ENCODE data around the gene FRMD8. TPM values are rescaled to one million over a fixed set of nuclear protein-coding genes. Genes with fewer than 3 reads are reported as not detected.
"Not testable (repeated sequence)": the region's sequence is repeated elsewhere in the genome, so short reads cannot be mapped to it uniquely, and the experiment has no call there.

Gene FRMD8
- total and polyA plus RNA-seq, 2 donors (not counting 3 experiments of a cell fraction or from before 2014, with no cell fraction given): 36.4 to 53.9 TPM

DNA sequence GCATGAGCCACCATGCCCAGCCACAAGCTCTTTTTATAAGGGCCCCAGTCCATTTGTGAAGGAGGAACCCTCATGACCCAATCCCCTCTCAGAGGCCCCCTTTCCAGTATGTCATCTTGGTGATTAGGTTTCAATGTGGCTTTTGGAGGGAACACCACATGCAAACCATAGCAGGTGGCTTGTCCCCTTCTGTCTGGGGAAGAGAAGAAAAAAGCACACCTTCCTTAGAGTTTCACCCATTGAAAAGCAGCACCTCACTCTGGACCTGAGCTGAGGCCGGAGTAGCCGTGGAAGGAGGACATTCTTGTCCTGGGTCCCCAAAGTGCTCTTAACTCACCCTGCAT lies 61.6 kb downstream of the FRMD8 start:
- intact Hi-C loops (cut with micrococcal nuclease): no loop called here
- Histone ChIP-seq H3K36me3 (ENCODE audit: control insufficient read depth in 2 of 2, extremely low read depth in 1 of 2, insufficient read depth in 2 of 2, low read length in 2 of 2) (peaks cover 5 to 6% of the 10 kb centered on the region in 2 experiments), H2AFZ (ENCODE audit: low read depth, low read length) (no peak overlapping the region), H3K27me3 (ENCODE audit: control insufficient read depth in 2 of 2, insufficient read depth in 2 of 2, low read length in 2 of 2) (no peaks in the 10 kb centered on the region), H3K9ac (replicated peaks; ENCODE audit: extremely low read depth, insufficient read depth, low read length) (no peak overlapping the region), H4K20me1 (replicated peaks; ENCODE audit: control insufficient read depth, extremely low read depth, insufficient read depth, low read length) (no peaks in the 10 kb centered on the region), H3K4me3 (replicated peaks in 1 of 3; ENCODE audit: insufficient read depth in 1 of 3, low read depth in 1 of 3, low read length in 3 of 3) (no peak overlapping the region), H3K79me2 (ENCODE audit: control insufficient read depth, insufficient read depth, low read length) (peaks cover 6% of the 10 kb centered on the region), H3K9me1 (replicated peaks; ENCODE audit: control insufficient read depth, extremely low read depth, insufficient read depth, low read length) (no peaks in the 10 kb centered on the region), H3K4me1 (ENCODE audit: control insufficient read depth, extremely low read depth, insufficient read depth, low read length) (no peaks in the 10 kb centered on the region), H3K27ac (ENCODE audit: insufficient read depth, low read depth, low read length) (no peak overlapping the region), H3K9me3 (replicated peaks; ENCODE audit: control insufficient read depth, insufficient read depth, low read length) (no peaks in the 10 kb centered on the region), H3K4me2 (ENCODE audit: insufficient read depth, low read length) (no peak overlapping the region)
- ChIA-PET POLR2A (interaction anchor here (0.8 to 6.9 kb wide), 5 partner anchors 23 to 63 kb away, joined by 3 to 70 read pairs (median 8); partner anchors contain the start of gene MALAT1), CTCF (interaction anchor here (1.6 to 2.8 kb wide), 6 partner anchors 14 to 62 kb away, joined by 3 to 15 read pairs (median 10); no protein-coding TSS in a partner anchor)
- DNase-seq (ENCODE audit: low read depth, low spot score) (peak; percentile 35), FAIRE-seq (no peak)
- TF ChIP-seq POLR2A (IDR thresholded peaks at IDR 0.05; ENCODE audit: low read depth, low read length): no peak
- TF ChIP-seq JUN (IDR thresholded peaks at IDR 0.05; ENCODE audit: borderline replicate concordance, insufficient read depth, insufficient read length, low read depth): no peak
- no peak for TF ChIP-seq FOS (IDR thresholded peaks at IDR 0.05; ENCODE audit: borderline replicate concordance, insufficient read depth, low read length)
- no TSS peak for BruUV-seq (replicated peaks)
- dilution Hi-C loops (cut with MboI; ENCODE audit: extremely low pct_ligation_motif_present, low sequenced_read_pairs): no loop called here

DNA sequence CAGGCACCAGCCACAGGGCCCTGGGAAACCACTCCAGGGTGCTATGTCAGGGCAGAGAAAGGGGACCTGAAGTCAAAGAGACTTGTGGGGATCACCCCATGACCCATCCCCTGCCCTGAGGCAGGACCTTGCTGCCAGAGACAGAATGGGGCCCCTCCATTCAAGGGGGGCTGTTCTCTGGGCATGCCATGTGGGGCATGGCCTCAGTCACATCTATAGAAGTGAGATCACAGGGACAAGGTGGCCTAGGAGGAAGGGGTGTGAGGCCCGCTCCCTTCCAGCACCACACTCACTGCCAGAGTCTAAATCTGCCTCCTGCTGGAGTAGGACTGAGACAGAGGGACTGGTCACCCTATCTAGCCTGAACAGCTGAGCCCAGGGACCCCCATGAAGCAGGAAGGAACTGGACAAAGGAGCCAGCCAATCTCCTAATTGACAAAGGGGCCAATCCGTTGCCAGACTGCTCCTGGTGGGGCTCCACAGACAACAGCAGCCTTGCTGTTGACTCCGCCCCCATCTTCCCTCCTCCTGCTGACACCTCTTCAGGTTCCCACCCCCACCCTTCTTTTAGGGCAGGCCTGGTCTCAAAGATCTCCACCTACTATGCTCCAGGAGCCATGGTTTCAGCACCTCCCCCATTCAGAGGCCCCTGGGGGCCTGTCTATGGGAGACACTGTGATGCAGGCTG lies 62.1 kb downstream of the FRMD8 start:
- FAIRE-seq (no peak), DNase-seq (ENCODE audit: low read depth, low spot score) (peak; percentile 37)
- Histone ChIP-seq H3K27me3 (ENCODE audit: control insufficient read depth in 2 of 2, insufficient read depth in 2 of 2, low read length in 2 of 2) (no peaks in the 10 kb centered on the region), H3K79me2 (ENCODE audit: control insufficient read depth, insufficient read depth, low read length) (peaks cover 3% of the 10 kb centered on the region), H3K27ac (ENCODE audit: insufficient read depth, low read depth, low read length) (no peak overlapping the region), H4K20me1 (replicated peaks; ENCODE audit: control insufficient read depth, extremely low read depth, insufficient read depth, low read length) (no peaks in the 10 kb centered on the region), H3K9ac (replicated peaks; ENCODE audit: extremely low read depth, insufficient read depth, low read length) (no peak overlapping the region), H2AFZ (ENCODE audit: low read depth, low read length) (no peak overlapping the region), H3K4me1 (ENCODE audit: control insufficient read depth, extremely low read depth, insufficient read depth, low read length) (no peaks in the 10 kb centered on the region), H3K9me3 (replicated peaks; ENCODE audit: control insufficient read depth, insufficient read depth, low read length) (no peaks in the 10 kb centered on the region), H3K36me3 (ENCODE audit: control insufficient read depth in 2 of 2, extremely low read depth in 1 of 2, insufficient read depth in 2 of 2, low read length in 2 of 2) (peaks cover 4 to 6% of the 10 kb centered on the region in 2 experiments), H3K9me1 (replicated peaks; ENCODE audit: control insufficient read depth, extremely low read depth, insufficient read depth, low read length) (no peaks in the 10 kb centered on the region), H3K4me3 (replicated peaks in 1 of 3; ENCODE audit: insufficient read depth in 1 of 3, low read depth in 1 of 3, low read length in 3 of 3) (no peak overlapping the region), H3K4me2 (ENCODE audit: insufficient read depth, low read length) (no peak overlapping the region)
- dilution Hi-C loops (cut with MboI; ENCODE audit: extremely low pct_ligation_motif_present, low sequenced_read_pairs): no loop called here
- POLR2A ChIA-PET: interaction anchor here (1.1 to 6.9 kb wide), 3 partner anchors 23 to 58 kb away, joined by 3 to 70 read pairs (median 40); partner anchors contain the start of gene MALAT1
- TF ChIP-seq POLR2A (IDR thresholded peaks at IDR 0.05; ENCODE audit: low read depth, low read length): peak; percentile 56
- peak; percentile 70 for TF ChIP-seq POLR2AphosphoS5 (IDR thresholded peaks at IDR 0.05; ENCODE audit: insufficient read depth, low read depth, low read length)
- no peak for TF ChIP-seq FOS (IDR thresholded peaks at IDR 0.05; ENCODE audit: borderline replicate concordance, insufficient read depth, low read length)
- intact Hi-C loops (cut with micrococcal nuclease): no loop called here
- no TSS peak for BruUV-seq (replicated peaks)
- CTCF ChIA-PET: interaction anchor here (1.1 to 2.8 kb wide), 4 partner anchors 20 to 49 kb away, joined by 3 to 11 read pairs (median 6); no protein-coding TSS in a partner anchor

DNA sequence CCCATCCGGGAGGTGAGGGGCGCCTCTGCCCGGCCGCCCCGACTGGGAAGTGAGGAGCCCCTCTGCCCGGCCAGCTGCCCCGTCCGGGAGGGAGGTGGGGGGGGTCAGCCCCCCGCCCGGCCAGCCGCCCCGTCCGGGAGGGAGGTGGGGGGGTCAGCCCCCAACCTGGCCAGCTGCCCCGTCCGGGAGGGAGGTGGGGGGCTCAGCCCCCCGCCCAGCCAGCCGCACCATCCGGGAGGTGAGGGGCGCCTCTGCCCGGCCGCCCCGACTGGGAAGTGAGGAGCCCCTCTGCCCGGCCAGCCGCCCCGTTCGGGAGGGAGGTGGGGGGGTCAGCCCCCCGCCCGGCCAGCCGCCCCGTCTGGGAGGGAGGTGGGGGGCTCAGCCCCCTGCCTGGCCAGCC lies 64.9 kb downstream of the FRMD8 start:
- H4K20me1 ChIP-seq (replicated peaks; ENCODE audit: control insufficient read depth, extremely low read depth, insufficient read depth, low read length); CTCF ChIA-PET; H3K9me3 ChIP-seq (replicated peaks; ENCODE audit: control insufficient read depth, insufficient read depth, low read length); H2AFZ ChIP-seq (ENCODE audit: low read depth, low read length); H3K27me3 ChIP-seq (ENCODE audit: control insufficient read depth in 2 of 2, insufficient read depth in 2 of 2, low read length in 2 of 2); H3K9me1 ChIP-seq (replicated peaks; ENCODE audit: control insufficient read depth, extremely low read depth, insufficient read depth, low read length); H3K36me3 ChIP-seq (ENCODE audit: control insufficient read depth in 2 of 2, extremely low read depth in 1 of 2, insufficient read depth in 2 of 2, low read length in 2 of 2); dilution Hi-C loops (cut with MboI; ENCODE audit: extremely low pct_ligation_motif_present, low sequenced_read_pairs); FAIRE-seq; POLR2A ChIA-PET; H3K9ac ChIP-seq (replicated peaks; ENCODE audit: extremely low read depth, insufficient read depth, low read length); H3K27ac ChIP-seq (ENCODE audit: insufficient read depth, low read depth, low read length); H3K4me2 ChIP-seq (ENCODE audit: insufficient read depth, low read length); intact Hi-C loops (cut with micrococcal nuclease); DNase-seq (ENCODE audit: low read depth, low spot score); H3K4me3 ChIP-seq (replicated peaks in 1 of 3; ENCODE audit: insufficient read depth in 1 of 3, low read depth in 1 of 3, low read length in 3 of 3); H3K4me1 ChIP-seq (ENCODE audit: control insufficient read depth, extremely low read depth, insufficient read depth, low read length); BruUV-seq (replicated peaks); H3K79me2 ChIP-seq (ENCODE audit: control insufficient read depth, insufficient read depth, low read length): not testable (repeated sequence)
